Smooth muscle cell (in vitro differentiated cells): ENCODE results near the gene ALCAM. TPM values are rescaled to one million over a fixed set of nuclear protein-coding genes. Genes with fewer than 3 reads are reported as not detected.

Experiments
- DNase-seq: peaks from one replicate; lab custom pipeline; 2025; ENCODE audit not compliant: unreplicated experiment; lab: John Stamatoyannopoulos, UW
- H2AFZ ChIP-seq: fragments of 200-600 bp; sonication (generic); 2 replicates; pipeline ENCODE4 v1.6.0; 2016; ENCODE audit warnings: antibody characterized with exemption, low read depth, mild to moderate bottlenecking
- H3F3A ChIP-seq: fragments of 200-600 bp; sonication (generic); 2 replicates; pipeline ENCODE4 v1.6.0; 2017; ENCODE audit warnings: antibody characterized with exemption, low read depth
- H3K27ac ChIP-seq: fragments of 200-600 bp; sonication (generic); 2 replicates; pipeline ENCODE4 v1.5.1; 2016; ENCODE audit warnings: low read depth, mild to moderate bottlenecking
- H3K27me3 ChIP-seq: fragments of 200-600 bp; sonication (generic); 2 replicates; pipeline ENCODE4 v1.6.1; 2016; ENCODE audit warnings: low read depth, mild to moderate bottlenecking
- H3K36me3 ChIP-seq: fragments of 200-600 bp; sonication (generic); 2 replicates; pipeline ENCODE4 v1.5.1; 2016; ENCODE audit warnings: low read depth
- H3K4me1 ChIP-seq: fragments of 200-600 bp; sonication (generic); 2 replicates; pipeline ENCODE4 v1.5.1; 2016; ENCODE audit warnings: low read depth
- H3K4me2 ChIP-seq: fragments of 200-600 bp; sonication (generic); 2 replicates; pipeline ENCODE4 v1.6.0; 2016; ENCODE audit warnings: mild to moderate bottlenecking
- H3K4me3 ChIP-seq: fragments of 200-600 bp; sonication (generic); 2 replicates; pipeline ENCODE4 v1.5.1; 2016; ENCODE audit warnings: mild to moderate bottlenecking
- H3K79me2 ChIP-seq: fragments of 200-600 bp; sonication (generic); 2 replicates; pipeline ENCODE4 v1.6.0; 2016; ENCODE audit warnings: low read depth, mild to moderate bottlenecking
- H3K9ac ChIP-seq: fragments of 200-600 bp; sonication (generic); 2 replicates; pipeline ENCODE4 v1.6.0; 2016; ENCODE audit warnings: low read depth
- H3K9me3 ChIP-seq: fragments of 200-600 bp; sonication (generic); replicated peaks from 2 replicates; pipeline ENCODE4 v1.5.1; 2016; ENCODE audit warnings: low read depth
- H4K20me1 ChIP-seq: fragments of 200-600 bp; sonication (generic); 2 replicates; pipeline ENCODE4 v1.6.0; 2016; ENCODE audit warnings: low read depth
- WGBS: methylation state at CpG from one replicate; pipeline ENCODE4 v1.1.7; 2016; ENCODE audit warnings: low lambda C conversion rate; 5-methylcytosine and 5-hydroxymethylcytosine counted together
- polyA plus RNA-seq: library from polyadenylated mRNA; unstranded; fragments of >200 nt; fragmentation: Nextera tagmentation; extraction: Ambion mirVana; gene quantifications from 2 replicates; pipeline ENCODE4 v1.2.1, GENCODE V29; 2016
- total RNA-seq: library from RNA; depleted of rRNA; stranded (reverse); fragments of >200 nt; gene quantifications from 2 replicates; pipeline ENCODE4 v1.2.3, GENCODE V29; 2014
- TF ChIP-seq, protein P1 (sequence below): fragments of 200-600 bp; sonication (generic); IDR thresholded peaks from 2 replicates; pipeline ENCODE4 v1.5.1; 2017; ENCODE audit warnings: borderline replicate concordance, mild to moderate bottlenecking, antibody characterized with exemption; ENCODE audit not compliant: insufficient read depth, poor library complexity, severe bottlenecking

Gene ALCAM
- total and polyA plus RNA-seq, 2 experiments from 2014 or later: 110 to 314 TPM

GRCh38 chr3:105368566-105369499, 2.1 kb downstream of the ALCAM start:
- no peaks in the 10 kb centered on the region for H3K9me3 ChIP-seq
- peaks cover 45% of the 10 kb centered on the region for H3K4me1 ChIP-seq
- peak overlapping the region; percentile 52 for H2AFZ ChIP-seq
- peaks cover 70% of the 10 kb centered on the region for H3K79me2 ChIP-seq
- DNase-seq: peak; percentile 23
- no peaks in the 10 kb centered on the region for H3K36me3 ChIP-seq
- peaks cover 18% of the 10 kb centered on the region for H3F3A ChIP-seq
- peak overlapping the region; percentile 92 for H3K4me2 ChIP-seq
- no peaks in the 10 kb centered on the region for H3K27me3 ChIP-seq
- peak overlapping the region; percentile 82 for H3K9ac ChIP-seq
- TF ChIP-seq, protein P1, sequence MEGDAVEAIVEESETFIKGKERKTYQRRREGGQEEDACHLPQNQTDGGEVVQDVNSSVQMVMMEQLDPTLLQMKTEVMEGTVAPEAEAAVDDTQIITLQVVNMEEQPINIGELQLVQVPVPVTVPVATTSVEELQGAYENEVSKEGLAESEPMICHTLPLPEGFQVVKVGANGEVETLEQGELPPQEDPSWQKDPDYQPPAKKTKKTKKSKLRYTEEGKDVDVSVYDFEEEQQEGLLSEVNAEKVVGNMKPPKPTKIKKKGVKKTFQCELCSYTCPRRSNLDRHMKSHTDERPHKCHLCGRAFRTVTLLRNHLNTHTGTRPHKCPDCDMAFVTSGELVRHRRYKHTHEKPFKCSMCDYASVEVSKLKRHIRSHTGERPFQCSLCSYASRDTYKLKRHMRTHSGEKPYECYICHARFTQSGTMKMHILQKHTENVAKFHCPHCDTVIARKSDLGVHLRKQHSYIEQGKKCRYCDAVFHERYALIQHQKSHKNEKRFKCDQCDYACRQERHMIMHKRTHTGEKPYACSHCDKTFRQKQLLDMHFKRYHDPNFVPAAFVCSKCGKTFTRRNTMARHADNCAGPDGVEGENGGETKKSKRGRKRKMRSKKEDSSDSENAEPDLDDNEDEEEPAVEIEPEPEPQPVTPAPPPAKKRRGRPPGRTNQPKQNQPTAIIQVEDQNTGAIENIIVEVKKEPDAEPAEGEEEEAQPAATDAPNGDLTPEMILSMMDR: no peak
- peak overlapping the region; percentile 68 for H3K4me3 ChIP-seq
- H4K20me1 ChIP-seq: no peaks in the 10 kb centered on the region
- peak overlapping the region; percentile 90 for H3K27ac ChIP-seq
- under 1% methylated on average over 45 of the region's 45 CpGs for WGBS

- H3K4me3 ChIP-seq: peak overlapping the region; percentile 68
- H4K20me1 ChIP-seq: no peaks in the 10 kb centered on the region
- H3K4me1 ChIP-seq: peaks cover 38% of the 10 kb centered on the region
- WGBS: 2% methylated on average over 22 of the region's 22 CpGs
- H3K27me3 ChIP-seq: no peaks in the 10 kb centered on the region
- H2AFZ ChIP-seq: peak overlapping the region; percentile 52
- peak; percentile 34 for DNase-seq
- TF ChIP-seq, protein P1: peak; percentile 63
- peak overlapping the region; percentile 92 for H3K4me2 ChIP-seq
- peaks cover 79% of the 10 kb centered on the region for H3K79me2 ChIP-seq
- no peaks in the 10 kb centered on the region for H3K9me3 ChIP-seq
- no peaks in the 10 kb centered on the region for H3K36me3 ChIP-seq
- H3K9ac ChIP-seq: peak overlapping the region; percentile 82
- peak overlapping the region; percentile 90 for H3K27ac ChIP-seq
- H3F3A ChIP-seq: peaks cover 13% of the 10 kb centered on the region
These were observed 3.0 kb downstream of the ALCAM start for GRCh38 chr3:105369500-105370371.

DNA sequence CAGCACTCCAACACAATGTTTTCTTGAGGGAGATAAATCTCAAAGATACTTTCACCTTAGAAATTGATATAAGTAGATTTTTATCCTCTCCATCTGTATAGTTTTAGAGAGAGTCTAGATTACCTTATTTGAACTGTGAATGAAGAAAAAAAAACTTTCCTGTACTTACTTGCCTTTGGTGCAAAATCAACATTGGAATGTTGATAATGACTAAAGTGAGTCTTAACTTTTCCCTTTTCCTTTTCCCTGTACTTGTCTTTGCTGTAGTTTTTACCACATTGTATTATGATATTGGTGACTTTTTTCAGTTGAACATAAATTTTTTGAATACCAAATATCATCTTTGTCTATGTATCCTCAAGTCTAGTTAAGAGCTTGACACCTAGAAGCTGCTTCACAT, 6.7 kb downstream of the ALCAM start:
- Histone ChIP-seq H3K27me3 (no peaks in the 10 kb centered on the region), H3K27ac (no peak overlapping the region), H3K36me3 (no peaks in the 10 kb centered on the region), H2AFZ (no peak overlapping the region), H3K9ac (no peak overlapping the region), H4K20me1 (no peaks in the 10 kb centered on the region), H3K4me2 (peak overlapping the region; percentile 92), H3K9me3 (no peaks in the 10 kb centered on the region), H3K79me2 (peaks cover 99% of the 10 kb centered on the region), H3K4me3 (no peak overlapping the region), H3F3A (peaks cover 4% of the 10 kb centered on the region), H3K4me1 (peaks cover 36% of the 10 kb centered on the region)
- DNase-seq: no peak
- TF ChIP-seq, protein P1: no peak
